Fibroblast of peridontal ligament (primary cell): ENCODE measurements around the gene MAPK8IP3.
A peak's percentile ranks its signal among the peaks of the same experiment; 100 is the strongest.

Experiments
- DNase-seq: peaks from one replicate; pipeline ENCODE4 v3.0.0-alpha.2; 2010; ENCODE audit errors: extremely low read depth

MAPK8IP3 gene

GRCh38 chr16:1762196-1762878, 56.3 kb downstream of the MAPK8IP3 start:
- DNase-seq = no peak

GRCh38 chr16:1762879-1763520, 57.0 kb downstream of the MAPK8IP3 start:
- no peak for DNase-seq

GRCh38 chr16:1763521-1764511, 57.8 kb downstream of the MAPK8IP3 start:
- DNase-seq = no peak

GRCh38 chr16:1764971-1765370, 59.0 kb downstream of the MAPK8IP3 start:
- no peak for DNase-seq

- no peak for DNase-seq
These were observed 59.8 kb downstream of the MAPK8IP3 start for GRCh38 chr16:1765826-1766225.

- no peak for DNase-seq
These were observed 60.2 kb downstream of the MAPK8IP3 start for GRCh38 chr16:1766231-1766630.

GRCh38 chr16:1766701-1767100, 60.7 kb downstream of the MAPK8IP3 start:
- DNase-seq = no peak

- no peak for DNase-seq
These were observed 61.4 kb downstream of the MAPK8IP3 start for GRCh38 chr16:1767116-1767994.

GRCh38 chr16:1768061-1768766, 62.2 kb downstream of the MAPK8IP3 start:
- no peak for DNase-seq

GRCh38 chr16:1768767-1769401, 62.9 kb downstream of the MAPK8IP3 start:
- no peak for DNase-seq

GRCh38 chr16:1769402-1770300, 63.7 kb downstream of the MAPK8IP3 start:
- no peak for DNase-seq

GRCh38 chr16:1770328-1771187, 64.6 kb downstream of the MAPK8IP3 start:
- peak; percentile 55 for DNase-seq

GRCh38 chr16:1771188-1771863, 65.3 kb downstream of the MAPK8IP3 start, which contains the start of gene NME3:
Gene NME3 (minus strand): TSS chr16:1771543. CDS start chr16:1771534, 9 bp downstream.
- peak; percentile 57 for DNase-seq

GRCh38 chr16:1771864-1772361, 65.9 kb downstream of the MAPK8IP3 start:
- no peak for DNase-seq

GRCh38 chr16:1772362-1772907, 66.4 kb downstream of the MAPK8IP3 start, which contains the start of gene EME2:
Gene EME2 (plus strand): TSS chr16:1772810. CDS start chr16:1773228, 418 bp downstream.
- DNase-seq = no peak

GRCh38 chr16:1772908-1773702, 67.1 kb downstream of the MAPK8IP3 start, which contains the start of gene MRPS34:
Gene MRPS34 (minus strand): TSS chr16:1773134. CDS start chr16:1773119, 15 bp downstream.
- peak; percentile 77 for DNase-seq
